Measurements from ENCODE around the gene IMPG2.

IMPG2 gene

DNA sequence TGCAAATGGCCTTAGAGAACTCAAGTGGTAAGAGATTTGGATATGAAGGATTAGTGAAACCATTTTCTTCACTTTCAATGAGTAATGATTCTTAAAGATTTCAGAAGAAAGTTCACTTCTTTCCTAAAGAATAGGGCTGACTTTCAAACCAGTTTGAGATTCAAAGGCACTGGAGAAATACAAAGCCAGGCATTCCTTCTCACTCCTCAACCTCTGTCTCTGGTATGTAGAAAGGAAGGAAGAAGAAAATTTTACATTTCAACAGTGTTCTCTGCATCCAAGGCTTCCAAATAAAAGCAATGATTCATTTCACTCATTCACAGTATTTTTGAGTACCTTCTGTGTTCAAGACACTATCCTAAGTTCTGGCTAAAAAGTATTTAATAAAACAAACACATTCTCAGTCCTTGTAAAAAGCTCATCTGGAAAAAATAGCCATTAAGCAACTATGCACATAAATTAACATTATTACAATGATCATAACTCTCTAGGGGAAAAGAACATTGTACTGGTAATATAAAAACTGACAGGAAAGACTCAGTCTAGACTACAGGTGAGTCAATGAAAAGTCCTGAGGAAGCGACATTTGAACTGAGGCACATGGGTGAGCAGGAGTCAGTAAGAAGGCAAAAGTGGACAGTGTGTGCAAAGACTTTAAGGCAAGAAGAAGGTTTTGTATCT, 79.5 kb downstream of the IMPG2 start:
- no peak for DNase-seq (ENCODE audit: low read depth in 2 of 2)

DNA sequence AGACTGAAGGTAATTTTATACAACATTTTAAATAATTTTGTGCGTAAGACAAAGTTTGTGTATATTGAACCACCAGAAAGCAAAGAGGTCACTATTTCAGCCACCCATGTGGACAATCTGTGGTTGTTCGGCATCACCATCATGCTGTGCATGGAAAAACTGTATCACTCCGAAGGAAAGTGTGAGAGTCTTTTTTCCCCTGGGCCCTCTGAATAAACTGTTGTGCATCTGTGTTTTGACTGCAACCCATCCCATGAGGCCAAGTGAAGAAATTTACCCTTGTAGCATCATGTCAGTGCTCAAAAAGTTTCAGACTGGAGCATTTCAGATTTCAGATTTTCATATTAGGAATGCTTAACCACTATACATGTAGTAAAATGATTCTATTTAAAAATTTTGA, 85.3 kb downstream of the IMPG2 start:
- DNase-seq (ENCODE audit: low read depth in 2 of 2): no peak

DNA sequence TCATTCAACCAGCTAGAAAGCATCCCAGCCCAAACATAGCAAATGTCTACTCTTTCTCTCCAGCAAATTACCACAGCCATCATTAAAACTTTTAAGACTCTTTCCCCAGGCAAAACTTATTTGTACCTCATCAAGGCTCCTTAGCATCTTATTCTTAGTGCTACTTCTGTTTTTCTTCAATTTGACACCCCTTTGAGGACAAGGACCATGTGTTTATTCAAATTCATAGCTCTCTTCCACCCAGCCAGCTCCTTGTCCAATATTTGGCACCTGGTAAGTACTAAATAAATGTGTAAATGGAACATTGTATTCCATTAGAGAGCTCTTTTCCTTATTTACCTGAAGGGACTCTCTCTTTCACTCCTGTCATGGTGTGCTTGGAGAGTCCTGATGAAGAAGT, 89.8 kb downstream of the IMPG2 start:
- DNase-seq (ENCODE audit: low read depth in 2 of 2): no peak

DNA sequence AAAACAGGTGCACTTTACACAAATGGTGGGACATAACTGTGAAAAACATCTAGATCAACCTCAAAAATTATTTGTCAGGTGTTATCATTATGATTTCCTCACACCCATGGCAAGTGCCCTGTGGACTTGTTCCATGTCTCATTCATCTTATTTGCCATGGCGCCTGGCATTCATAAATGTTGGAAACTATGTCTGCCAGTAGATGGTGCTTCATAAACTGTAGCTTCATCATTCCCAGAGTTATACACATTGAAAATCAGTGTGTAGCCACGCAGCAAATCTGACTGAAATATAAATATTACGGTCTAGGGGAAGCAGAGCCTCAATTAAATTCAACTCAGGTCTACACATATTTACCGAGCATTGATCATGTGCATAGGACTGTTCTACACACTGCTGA, 90.7 kb downstream of the IMPG2 start:
- DNase-seq (ENCODE audit: low read depth in 2 of 2): no peak

DNA sequence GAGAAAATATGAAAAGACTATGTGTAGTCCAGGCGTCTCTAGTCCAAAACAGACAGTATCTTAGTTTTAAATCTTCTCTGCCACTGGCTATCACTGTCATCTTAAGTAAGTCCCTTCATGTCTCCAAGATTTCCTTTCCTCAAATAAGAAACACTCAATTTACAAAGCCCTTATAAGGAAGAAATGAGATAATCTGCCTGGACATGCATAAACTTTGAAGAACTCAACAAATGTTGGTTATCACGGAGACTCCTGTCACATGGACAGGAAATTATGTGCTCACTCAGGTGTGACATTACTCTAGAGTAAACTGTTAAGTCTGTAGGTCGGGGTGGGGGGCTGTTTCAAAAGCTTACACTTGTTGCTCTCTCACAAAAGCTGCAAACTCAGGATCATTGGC, 91.9 kb downstream of the IMPG2 start:
- DNase-seq (ENCODE audit: low read depth in 2 of 2): no peak

DNA sequence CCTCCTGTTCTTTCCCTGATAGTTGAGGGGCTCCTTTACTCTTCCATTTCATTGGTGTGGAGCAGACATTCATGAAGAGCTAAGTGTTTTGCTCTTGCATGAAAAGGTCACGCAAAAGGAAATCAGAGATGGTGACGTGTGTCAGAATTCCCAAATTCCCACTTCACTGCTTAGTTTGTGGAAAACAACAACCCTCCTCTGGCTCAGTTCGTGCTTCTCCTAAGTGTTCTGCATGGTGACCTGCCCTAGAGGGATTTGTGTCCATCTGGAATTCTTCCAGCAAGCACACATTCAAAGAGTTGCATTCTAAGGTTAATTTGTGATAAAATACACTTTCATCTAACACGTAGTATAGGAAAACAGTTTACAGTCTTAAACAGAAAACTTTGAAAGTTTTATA, 95.6 kb downstream of the IMPG2 start:
- no peak for DNase-seq (ENCODE audit: low read depth in 2 of 2)

DNA sequence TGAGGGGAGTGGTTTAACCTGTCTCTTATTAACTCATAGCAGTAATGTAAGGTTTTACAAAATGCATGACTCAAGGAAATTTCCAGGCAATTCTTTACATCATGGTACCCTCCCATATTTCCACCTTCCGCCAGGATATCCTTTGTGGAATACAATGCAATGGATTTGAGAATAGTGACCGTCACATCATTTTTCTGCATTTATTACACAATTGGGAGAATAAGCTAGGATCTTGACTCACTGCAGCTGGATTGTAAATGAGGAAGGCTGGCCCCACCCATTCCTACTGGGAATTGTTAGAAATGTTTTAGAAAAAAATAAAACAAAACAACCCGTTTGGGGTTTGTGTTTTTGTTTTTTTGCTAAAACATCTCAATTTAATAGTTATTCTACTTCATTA, 97.4 kb downstream of the IMPG2 start:
- DNase-seq (ENCODE audit: low read depth in 2 of 2): no peak

DNA sequence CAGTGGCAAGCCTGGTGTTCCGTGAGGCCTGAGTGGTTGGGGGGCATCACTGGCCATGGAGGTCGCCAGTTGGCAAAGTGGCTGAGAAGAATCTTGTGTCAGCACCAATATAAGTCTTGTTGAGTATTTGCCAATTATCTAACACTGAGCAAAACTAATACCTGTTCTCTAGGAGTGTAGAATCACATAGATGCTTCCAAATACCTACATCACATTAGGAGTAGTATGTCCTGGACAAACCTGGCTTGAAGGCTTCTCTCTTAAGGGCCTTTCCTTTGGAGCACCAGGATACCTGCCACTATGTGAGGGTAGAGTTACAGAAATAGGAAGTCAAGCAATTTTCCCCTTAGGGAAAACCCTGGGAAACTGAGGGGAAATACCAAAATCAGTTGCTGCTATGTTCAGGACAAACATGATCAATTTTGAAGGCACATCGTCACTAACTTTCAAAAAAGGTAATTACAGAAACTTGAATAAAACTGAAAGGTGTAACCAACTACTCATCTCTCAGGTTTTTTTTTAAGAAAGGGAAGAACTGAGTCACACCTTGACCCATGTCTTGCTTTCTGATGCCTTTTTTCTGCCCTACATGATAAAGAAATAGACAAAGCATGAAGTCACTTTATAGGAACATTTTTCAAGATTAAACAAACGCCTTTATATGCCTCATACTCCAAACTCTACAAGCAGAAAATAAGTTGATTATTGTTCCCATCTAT, 100.4 kb downstream of the IMPG2 start:
- DNase-seq (ENCODE audit: low read depth in 2 of 2): no peak

DNA sequence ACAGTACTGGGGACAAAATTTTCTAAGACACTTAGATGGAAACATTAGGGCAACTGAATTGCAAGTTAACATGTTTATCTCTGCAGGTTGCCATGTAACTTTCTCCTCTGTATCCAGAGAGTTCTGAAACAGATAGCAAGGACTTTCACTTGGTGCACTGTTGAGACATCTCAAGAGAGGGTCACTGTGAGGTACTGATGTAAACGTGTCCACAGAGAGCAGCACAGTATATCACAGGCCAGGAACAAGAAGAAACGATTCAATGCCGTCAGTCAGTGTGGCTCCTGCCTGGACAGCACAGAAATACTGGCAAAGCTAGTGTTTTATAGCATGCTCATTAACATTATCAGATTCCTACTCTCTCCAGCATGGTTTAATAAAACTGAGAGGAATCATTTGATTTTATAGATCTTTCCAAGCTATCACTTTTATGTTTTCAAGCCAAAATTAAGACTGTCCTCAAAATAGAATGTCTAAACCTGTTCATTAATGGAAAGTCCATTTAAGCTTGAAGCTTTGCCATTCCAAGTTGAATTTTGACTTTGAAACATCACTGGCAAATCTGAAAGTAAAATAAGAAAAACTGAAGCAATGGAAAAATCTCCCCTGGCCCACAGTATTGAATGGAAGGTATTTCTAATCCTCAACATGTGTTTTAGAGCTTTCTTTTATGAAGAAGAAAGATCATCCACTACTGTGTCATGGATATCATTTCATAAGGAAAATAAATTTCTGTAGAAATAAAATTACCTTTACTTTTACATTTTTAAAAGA, 102.7 kb downstream of the IMPG2 start:
- no peak for DNase-seq (ENCODE audit: low read depth in 2 of 2)

DNA sequence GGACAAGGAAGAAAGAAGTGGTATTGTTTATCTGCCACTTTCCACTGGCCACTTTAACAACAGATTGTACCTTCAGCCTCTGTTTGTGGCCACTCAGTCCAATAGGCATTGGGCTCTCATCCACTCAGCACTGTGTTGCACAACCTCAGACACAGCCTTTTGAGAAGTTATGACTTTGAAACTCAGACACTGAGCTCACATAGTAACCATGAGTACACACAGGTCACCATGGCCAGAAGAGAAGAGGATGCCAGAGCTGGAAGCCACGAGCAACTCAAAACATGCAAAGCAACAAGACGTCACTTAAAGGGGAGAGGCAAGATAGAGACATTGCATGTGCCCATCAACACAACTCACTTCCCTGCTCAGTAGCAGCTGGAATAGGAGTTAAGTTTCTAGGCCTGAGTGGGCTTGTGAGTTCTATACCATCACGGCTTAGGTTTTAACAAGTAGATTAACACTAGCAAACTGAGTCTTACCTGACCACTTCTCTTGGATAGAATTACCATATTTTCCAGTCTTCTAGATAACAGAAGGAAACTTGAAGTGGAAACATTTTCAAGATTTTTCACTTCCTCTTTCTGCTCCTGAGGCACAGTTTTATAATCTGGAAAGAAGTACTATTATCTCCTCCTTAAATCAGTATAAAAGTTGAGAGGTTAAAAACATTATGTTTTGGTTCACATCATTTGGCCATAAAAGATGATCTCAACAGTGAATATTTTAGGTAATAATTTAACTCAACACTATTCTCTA, 103.5 kb downstream of the IMPG2 start:
- no peak for DNase-seq (ENCODE audit: low read depth in 2 of 2)

DNA sequence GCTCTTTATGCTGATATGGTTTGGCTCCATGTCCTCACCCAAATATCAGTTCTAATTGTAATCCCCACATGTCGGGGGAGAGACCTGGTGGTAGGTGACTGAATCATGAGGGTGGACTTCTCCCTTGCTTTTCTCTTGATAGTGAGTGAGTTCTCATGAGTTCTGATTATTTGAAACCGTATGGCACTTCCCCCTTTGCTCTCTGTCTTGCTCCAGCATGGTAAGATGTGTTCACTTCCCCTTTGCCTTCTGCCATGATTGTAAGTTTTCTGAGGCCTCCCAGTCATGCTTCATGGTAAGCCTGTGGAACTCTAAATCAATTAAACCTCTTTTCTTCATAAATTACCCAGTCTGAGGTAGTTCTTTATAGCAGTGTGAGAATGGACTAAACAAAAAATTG, 107.6 kb downstream of the IMPG2 start:
- no peak for DNase-seq (ENCODE audit: low read depth in 2 of 2)

DNA sequence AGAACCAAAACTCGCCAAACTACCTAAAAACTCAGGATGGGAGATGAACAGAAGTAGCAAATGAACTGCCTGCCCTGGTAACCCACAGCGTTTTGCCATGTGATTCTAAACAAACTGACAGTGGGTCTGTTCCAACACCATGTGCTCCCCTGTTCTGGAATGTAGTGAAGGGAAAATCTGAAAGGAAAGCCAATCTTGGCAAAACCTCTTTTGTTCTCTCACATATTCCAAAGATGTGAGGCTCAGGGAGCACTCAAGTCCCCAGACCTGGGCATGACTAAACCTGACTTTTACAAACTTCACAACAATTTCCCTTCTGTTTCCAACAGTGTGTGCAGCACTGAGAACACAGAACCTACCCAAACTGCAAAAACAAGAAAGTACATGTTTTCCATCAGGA, 116.1 kb downstream of the IMPG2 start:
- DNase-seq (ENCODE audit: low read depth in 2 of 2): no peak

DNA sequence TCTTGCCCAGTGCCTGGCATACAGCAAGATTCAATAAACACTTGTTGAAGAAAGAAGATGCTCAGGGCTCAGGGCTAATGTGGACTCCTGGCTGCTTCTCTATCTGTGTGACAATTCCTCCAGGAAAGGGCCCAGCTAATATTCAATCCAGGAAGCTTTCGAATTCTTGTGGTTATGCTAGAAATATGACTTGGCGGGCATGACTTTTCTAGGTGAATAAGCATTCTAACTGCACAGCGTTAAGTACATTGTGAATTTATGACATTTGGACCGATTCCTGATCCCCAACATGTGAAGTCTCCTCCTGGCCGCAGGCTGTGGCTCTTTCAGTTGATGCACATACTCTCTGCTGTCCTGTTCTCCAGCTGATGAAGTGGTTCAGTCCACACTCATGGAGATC, 117.0 kb downstream of the IMPG2 start:
- no peak for DNase-seq (ENCODE audit: low read depth in 2 of 2)

DNA sequence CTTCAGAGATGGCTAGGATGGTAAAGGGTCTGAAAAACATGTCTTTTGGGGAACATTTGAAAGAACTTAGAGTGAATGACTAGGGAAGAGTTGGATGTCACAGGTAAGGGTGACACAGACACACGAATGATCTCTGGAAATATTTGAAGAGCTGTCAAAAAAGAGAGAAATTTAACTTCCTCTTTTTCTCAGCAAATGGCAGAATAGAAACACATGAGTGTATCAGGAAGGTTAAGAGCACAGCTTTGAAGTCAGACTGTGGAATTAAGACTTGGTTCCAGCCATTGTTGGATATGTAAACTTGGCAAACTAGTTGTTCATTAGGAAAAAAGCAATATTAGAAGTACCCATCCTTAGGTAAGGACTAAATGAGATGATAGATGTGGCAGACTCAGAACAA, 117.7 kb downstream of the IMPG2 start:
- DNase-seq (ENCODE audit: low read depth in 2 of 2): no peak

DNA sequence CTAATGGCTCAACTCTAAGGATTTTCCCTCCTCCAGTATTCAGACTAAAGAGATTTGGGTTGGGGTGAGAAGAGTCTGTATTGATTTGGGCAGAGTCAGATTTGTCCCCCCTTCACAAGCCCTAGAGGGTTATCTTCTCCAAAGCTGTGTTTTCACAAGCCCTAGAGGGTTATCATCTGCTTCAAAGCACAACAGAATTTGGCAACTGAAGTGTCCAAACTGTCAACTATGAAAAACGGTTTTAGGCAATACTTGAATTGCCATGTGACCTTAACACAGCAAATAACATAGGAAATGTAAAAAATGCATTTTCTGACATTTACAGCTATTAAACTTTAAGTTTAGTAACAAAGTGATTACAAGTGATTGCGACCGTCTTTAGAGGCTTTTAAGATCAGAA, 119.9 kb downstream of the IMPG2 start:
- no peak for DNase-seq (ENCODE audit: low read depth in 2 of 2)

DNA sequence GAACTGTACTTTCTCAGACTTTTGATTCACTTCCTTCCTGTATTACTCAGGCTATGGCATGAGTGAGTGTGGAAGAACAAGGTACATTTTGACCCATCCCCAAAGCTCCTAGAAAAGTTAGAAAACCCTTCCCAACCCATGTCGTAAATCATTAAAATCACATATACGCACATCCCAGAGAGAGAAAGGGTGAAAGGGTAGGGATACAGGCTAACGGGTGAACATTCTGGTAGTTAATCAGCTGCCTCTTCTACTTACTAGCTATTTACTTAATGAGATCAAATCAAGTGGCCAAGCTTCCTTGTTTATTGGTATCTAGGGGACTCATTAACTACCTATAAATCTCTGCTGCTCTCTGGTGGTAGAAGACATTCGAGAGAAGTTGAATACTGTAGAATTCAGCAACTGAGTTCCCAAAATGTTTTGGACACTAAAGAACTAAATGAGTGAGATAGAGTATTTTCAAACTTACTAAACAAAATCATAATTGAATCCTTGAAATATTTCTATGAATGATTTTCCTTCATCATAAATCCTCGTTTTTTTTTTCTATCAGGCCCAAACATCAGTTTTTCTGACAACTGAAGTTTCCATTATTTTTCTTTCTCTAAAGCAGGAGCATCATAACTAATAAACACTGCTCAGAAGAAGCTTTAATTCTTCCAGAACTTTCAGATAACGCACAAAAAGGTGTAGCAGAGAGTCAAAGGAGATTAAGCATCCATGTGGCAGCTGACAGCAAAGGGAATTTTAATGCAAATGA, 124.2 kb downstream of the IMPG2 start:
- no peak for DNase-seq (ENCODE audit: low read depth in 2 of 2)

DNA sequence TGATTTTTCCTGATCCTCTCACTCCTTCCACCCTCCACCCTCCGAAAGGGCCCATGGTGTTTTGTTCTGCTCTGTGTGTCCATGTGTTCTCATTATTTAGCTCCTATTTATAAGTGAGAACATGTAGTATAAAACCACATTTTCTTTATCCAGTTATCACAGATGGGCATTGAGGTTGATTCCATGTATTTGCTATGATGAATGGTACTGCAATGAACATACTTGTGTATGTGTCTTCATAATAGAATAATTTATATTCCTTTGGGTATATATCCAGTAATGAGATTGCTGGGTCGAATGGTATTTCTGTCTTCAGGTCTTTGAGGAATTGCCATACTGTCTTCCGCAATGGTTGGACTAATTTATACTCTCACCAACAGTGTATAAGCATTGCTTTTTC, 126.0 kb downstream of the IMPG2 start:
- DNase-seq (ENCODE audit: low read depth in 2 of 2): no peak

DNA sequence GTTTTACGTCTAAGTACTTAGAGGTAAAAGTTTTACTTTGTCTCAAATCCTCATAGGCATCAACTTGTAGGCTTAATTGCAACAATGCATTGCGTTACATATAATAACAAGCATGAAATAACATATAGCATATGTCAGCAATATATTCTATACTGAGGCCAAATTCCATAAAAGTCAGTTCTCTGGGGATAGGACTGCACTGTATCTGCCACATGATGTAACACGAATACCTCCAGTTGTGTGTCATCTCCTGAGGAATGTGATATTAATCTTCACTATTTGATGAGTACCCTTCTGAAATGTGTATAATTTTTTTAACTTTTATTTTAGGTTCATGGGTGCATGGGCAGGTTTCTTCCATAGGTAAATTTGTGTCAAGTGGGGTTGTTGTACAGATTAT, 126.4 kb downstream of the IMPG2 start:
- no peak for DNase-seq (ENCODE audit: low read depth in 2 of 2)

DNA sequence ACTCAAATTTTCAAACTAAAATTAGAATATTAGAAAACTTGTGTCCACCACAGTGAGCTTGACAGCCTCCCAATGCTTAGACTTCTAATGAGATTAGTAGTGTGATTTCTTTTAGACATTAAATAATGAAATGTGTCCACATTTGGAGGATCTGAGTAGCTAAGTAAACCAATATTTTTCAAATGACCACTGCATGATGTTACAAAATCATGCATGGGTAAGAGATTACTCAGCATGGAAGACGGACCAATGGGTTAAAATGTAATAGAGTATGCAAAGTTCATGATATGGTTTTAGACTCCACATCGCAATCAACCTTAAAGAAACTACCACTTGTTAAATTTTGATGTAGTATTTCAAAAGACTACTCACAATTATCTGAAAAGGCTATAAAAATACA, 130.6 kb downstream of the IMPG2 start:
- DNase-seq (ENCODE audit: low read depth in 2 of 2): no peak

DNA sequence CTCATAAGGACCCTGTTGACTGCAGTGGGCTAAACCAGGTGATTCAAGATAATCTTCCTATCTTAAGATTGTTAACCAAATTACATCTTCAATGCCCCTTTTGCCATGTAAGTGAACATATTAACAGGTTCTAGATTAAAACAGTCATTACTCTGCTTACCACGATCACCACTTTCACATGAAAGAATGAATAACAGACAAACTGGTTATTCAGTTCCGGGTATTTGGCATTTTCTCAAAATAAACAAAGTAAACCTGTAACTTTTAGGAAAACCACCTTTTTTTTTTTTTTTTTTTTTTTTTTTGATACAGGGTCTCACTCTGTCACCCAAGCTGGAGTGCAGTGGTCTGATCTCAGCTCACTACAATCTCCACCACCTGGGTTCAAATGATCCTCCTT, 131.2 kb downstream of the IMPG2 start:
- no peak for DNase-seq (ENCODE audit: low read depth in 2 of 2)

DNA sequence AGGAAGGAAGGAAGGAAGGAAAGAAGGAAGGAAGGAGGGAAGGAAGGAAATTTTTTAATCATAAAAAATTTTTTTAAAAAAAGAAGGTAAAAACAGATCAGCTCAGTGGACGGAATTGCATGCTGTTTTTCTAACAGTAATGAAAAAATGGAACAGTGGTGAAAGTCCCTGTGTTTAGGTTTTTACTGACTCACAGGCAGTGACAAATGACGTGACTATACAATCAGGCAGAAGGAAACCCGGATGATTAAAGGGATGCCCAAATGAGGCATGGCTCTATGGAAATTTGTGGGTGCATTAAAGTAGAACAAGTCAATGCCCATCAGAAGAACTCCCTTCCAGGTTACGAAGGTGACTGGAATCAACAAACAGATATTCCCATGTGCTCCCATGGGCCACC, 135.0 kb downstream of the IMPG2 start:
- DNase-seq (ENCODE audit: low read depth in 2 of 2): no peak

DNA sequence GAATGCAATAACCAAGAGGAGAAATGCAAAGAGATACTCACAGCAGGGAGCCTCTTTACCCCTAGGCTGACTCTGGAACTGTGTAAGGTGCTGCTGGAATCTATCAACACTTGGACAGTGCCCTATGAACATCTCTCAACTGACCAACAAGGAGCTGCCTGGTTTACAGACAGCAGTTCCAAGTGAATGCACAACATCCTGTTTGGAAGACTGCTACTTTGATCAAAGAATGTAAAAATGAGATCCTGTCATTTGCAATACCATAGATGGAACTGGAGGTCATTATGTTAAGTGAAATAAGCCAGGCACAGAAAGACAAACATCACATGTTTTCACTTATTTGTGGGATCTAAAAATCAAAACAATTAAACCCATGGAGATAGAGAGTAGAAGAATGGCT, 136.3 kb downstream of the IMPG2 start:
- no peak for DNase-seq (ENCODE audit: low read depth in 2 of 2)
